Measurements from ENCODE around the gene MFN1.

The MFN1 gene

DNA sequence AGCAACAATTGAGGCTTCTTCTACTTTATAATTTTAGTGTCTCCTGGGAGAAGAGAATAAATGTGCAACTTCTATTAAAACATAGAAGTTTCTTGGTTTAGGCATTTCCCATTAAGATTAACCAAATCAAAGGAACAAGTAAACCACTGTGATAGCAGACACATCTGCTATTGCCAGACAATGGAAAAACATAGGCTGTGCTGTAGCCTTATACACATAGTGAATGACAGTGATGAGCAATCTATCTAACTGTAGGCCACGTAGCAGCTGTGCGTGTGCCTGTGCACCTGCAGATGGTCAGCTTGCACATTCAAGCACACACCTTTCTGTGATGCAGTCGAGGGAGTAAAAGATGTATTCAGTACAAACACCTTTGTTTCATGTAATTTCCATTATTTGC is 71.1 kb downstream of the MFN1 start:
- Histone ChIP-seq H3K4me3 (replicated peaks; ENCODE audit: insufficient read depth, low read length) (no peak overlapping the region), H3K27ac (replicated peaks) (no peak overlapping the region), H3K27me3 (ENCODE audit: insufficient read depth, poor library complexity, severe bottlenecking) (no peaks in the 10 kb centered on the region)
- TF ChIP-seq GABPA (IDR thresholded peaks at IDR 0.05; ENCODE audit: low read depth) (no peak), CTCF (IDR thresholded peaks at IDR 0.05; ENCODE audit: insufficient read depth, low read length) (no peak), POLR2AphosphoS5 (IDR thresholded peaks at IDR 0.05; ENCODE audit: low read depth) (no peak), SPI1 (IDR thresholded peaks at IDR 0.05; ENCODE audit: borderline replicate concordance, low read depth) (no peak)
- TF ChIP-seq, protein P1, sequence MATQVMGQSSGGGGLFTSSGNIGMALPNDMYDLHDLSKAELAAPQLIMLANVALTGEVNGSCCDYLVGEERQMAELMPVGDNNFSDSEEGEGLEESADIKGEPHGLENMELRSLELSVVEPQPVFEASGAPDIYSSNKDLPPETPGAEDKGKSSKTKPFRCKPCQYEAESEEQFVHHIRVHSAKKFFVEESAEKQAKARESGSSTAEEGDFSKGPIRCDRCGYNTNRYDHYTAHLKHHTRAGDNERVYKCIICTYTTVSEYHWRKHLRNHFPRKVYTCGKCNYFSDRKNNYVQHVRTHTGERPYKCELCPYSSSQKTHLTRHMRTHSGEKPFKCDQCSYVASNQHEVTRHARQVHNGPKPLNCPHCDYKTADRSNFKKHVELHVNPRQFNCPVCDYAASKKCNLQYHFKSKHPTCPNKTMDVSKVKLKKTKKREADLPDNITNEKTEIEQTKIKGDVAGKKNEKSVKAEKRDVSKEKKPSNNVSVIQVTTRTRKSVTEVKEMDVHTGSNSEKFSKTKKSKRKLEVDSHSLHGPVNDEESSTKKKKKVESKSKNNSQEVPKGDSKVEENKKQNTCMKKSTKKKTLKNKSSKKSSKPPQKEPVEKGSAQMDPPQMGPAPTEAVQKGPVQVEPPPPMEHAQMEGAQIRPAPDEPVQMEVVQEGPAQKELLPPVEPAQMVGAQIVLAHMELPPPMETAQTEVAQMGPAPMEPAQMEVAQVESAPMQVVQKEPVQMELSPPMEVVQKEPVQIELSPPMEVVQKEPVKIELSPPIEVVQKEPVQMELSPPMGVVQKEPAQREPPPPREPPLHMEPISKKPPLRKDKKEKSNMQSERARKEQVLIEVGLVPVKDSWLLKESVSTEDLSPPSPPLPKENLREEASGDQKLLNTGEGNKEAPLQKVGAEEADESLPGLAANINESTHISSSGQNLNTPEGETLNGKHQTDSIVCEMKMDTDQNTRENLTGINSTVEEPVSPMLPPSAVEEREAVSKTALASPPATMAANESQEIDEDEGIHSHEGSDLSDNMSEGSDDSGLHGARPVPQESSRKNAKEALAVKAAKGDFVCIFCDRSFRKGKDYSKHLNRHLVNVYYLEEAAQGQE (IDR thresholded peaks at IDR 0.05; ENCODE audit: insufficient replicate concordance, low read depth): no peak
- no peak for DNase-seq (ENCODE audit: low read depth in 1 of 2, low spot score in 1 of 2)

- Histone ChIP-seq H3K4me3 (replicated peaks; ENCODE audit: insufficient read depth, low read length) (no peak overlapping the region), H3K27ac (replicated peaks) (no peak overlapping the region), H3K27me3 (ENCODE audit: insufficient read depth, poor library complexity, severe bottlenecking) (no peaks in the 10 kb centered on the region)
- no peak for DNase-seq (ENCODE audit: low read depth in 1 of 2, low spot score in 1 of 2)
- TF ChIP-seq POLR2AphosphoS5 (IDR thresholded peaks at IDR 0.05; ENCODE audit: low read depth) (no peak), CTCF (IDR thresholded peaks at IDR 0.05; ENCODE audit: insufficient read depth, low read length) (no peak), SPI1 (IDR thresholded peaks at IDR 0.05; ENCODE audit: borderline replicate concordance, low read depth) (no peak), GABPA (IDR thresholded peaks at IDR 0.05; ENCODE audit: low read depth) (no peak)
- TF ChIP-seq, protein P1 (IDR thresholded peaks at IDR 0.05; ENCODE audit: insufficient replicate concordance, low read depth): no peak
Measured at GRCh38 chr3:179421500-179421899, 74.0 kb downstream of the MFN1 start.

- TF ChIP-seq, protein P1 (IDR thresholded peaks at IDR 0.05; ENCODE audit: insufficient replicate concordance, low read depth): no peak
- TF ChIP-seq CTCF (IDR thresholded peaks at IDR 0.05; ENCODE audit: insufficient read depth, low read length) (no peak), POLR2AphosphoS5 (IDR thresholded peaks at IDR 0.05; ENCODE audit: low read depth) (no peak), SPI1 (IDR thresholded peaks at IDR 0.05; ENCODE audit: borderline replicate concordance, low read depth) (no peak), GABPA (IDR thresholded peaks at IDR 0.05; ENCODE audit: low read depth) (no peak)
- H3K4me3 ChIP-seq (replicated peaks; ENCODE audit: insufficient read depth, low read length): no peak overlapping the region
- H3K27ac ChIP-seq (replicated peaks): no peak overlapping the region
- no peak for DNase-seq (ENCODE audit: low read depth in 1 of 2, low spot score in 1 of 2)
- H3K27me3 ChIP-seq (ENCODE audit: insufficient read depth, poor library complexity, severe bottlenecking): no peaks in the 10 kb centered on the region
Measured at GRCh38 chr3:179425075-179425474, 77.6 kb downstream of the MFN1 start.
